Measurements from ENCODE around the gene TCF7L2. TPM values are rescaled to one million over a fixed set of nuclear protein-coding genes. Genes with fewer than 3 reads are reported as not detected.

The TCF7L2 gene
- total RNA-seq, 1 donor from 2014 or later, result 8.2 TPM

DNA sequence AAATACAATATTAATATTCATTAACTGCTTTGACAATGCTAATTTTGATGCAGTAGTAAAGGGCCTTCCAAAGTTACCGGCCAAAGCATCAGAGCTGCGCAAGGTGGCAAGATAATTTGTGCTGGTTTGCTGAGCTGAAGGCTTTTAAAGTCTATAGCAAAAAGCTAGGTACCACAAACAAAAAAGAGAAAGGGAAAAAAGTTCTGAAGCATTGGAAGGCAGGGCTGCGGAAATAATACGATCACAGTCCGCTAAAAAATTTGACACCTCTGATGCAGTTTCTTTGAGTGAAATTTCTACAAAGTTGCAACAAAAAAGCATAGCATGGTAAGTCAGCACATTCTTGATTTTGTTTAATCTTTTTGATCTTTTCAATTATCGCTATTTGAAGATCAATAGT, 175.6 kb downstream of the TCF7L2 start:
- no peak for DNase-seq (ENCODE audit: low spot score in 2 of 2)
- H3K4me1 ChIP-seq, result peaks cover 0 to 4% of the 10 kb centered on the region in 2 donors
- no peak overlapping the region for H3K4me3 ChIP-seq
- H3K27me3 ChIP-seq, result no peaks in the 10 kb centered on the region
- intact Hi-C loops (cut with DNase I), result loop anchor here (1.0 to 5.0 kb wide), 7 partner anchors 103 to 558 kb away; no protein-coding TSS in a partner anchor
- no peaks in the 10 kb centered on the region for H3K9me3 ChIP-seq
- H3K36me3 ChIP-seq, result no peaks in the 10 kb centered on the region
- TF ChIP-seq, protein P1, sequence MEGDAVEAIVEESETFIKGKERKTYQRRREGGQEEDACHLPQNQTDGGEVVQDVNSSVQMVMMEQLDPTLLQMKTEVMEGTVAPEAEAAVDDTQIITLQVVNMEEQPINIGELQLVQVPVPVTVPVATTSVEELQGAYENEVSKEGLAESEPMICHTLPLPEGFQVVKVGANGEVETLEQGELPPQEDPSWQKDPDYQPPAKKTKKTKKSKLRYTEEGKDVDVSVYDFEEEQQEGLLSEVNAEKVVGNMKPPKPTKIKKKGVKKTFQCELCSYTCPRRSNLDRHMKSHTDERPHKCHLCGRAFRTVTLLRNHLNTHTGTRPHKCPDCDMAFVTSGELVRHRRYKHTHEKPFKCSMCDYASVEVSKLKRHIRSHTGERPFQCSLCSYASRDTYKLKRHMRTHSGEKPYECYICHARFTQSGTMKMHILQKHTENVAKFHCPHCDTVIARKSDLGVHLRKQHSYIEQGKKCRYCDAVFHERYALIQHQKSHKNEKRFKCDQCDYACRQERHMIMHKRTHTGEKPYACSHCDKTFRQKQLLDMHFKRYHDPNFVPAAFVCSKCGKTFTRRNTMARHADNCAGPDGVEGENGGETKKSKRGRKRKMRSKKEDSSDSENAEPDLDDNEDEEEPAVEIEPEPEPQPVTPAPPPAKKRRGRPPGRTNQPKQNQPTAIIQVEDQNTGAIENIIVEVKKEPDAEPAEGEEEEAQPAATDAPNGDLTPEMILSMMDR (IDR thresholded peaks at IDR 0.05), result no peak
- H3K27ac ChIP-seq, result no peak overlapping the region

DNA sequence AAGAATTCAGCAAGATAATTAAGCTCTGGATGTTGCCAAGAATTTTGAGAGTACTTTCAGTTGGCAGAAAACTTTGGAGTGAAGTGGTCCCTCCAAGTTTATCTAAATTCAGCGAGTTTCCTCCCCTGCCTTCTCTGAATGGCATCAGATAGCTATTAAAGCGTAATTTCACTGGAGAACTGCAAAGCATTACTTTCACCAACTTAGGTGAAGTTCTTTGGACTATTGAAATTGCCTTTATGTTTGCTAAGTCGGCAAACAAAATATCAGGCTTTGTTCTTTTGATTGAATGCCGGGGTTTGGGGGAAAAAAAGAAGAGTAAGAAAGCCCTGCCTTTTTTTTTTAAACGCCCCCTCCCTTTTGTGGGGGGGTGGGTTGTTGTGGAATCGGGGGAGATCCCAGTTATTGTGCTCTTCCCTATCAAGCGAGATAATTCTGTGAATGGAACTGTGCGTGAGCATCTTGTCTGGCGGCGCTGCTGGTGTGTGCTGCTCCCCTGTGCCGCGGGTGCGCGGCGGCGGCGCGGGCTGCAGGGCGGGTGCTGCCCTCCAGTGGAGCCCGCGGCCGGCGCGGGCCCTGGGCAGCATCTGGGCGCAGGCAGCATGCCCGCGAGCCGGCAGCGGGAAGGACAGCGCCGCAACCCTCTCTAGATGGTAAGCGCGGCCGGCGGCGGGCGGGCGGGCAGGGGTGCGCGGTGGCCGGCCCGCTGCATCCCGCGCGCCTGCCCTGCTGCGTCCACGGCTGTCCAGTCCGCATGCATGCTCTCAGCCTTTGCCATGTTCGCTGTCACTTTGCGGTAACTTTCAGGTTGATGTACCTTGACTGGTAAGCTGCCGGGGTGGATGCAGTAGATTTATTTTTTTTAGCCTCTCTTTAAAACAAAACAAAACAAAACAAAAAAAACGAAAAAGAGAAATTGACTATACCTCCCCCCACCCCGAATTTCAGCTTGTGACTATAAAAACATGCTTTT, 176.5 kb downstream of the TCF7L2 start:
- TF ChIP-seq, protein P1 (IDR thresholded peaks at IDR 0.05), result peak; percentile 35 to 87 (median 36)
- intact Hi-C loops (cut with DNase I), result loop anchor here (1.0 to 5.0 kb wide), 7 partner anchors 104 to 559 kb away; no protein-coding TSS in a partner anchor
- H3K36me3 ChIP-seq, result no peaks in the 10 kb centered on the region
- no peak overlapping the region for H3K27ac ChIP-seq
- H3K27me3 ChIP-seq, result no peaks in the 10 kb centered on the region
- peak overlapping the region; percentile 55 to 61 for H3K4me3 ChIP-seq
- no peaks in the 10 kb centered on the region for H3K9me3 ChIP-seq
- H3K4me1 ChIP-seq, result peaks cover 0 to 6% of the 10 kb centered on the region in 2 donors
- peak in 1 of 2 donors; percentile 85 for DNase-seq (ENCODE audit: low spot score in 2 of 2)

DNA sequence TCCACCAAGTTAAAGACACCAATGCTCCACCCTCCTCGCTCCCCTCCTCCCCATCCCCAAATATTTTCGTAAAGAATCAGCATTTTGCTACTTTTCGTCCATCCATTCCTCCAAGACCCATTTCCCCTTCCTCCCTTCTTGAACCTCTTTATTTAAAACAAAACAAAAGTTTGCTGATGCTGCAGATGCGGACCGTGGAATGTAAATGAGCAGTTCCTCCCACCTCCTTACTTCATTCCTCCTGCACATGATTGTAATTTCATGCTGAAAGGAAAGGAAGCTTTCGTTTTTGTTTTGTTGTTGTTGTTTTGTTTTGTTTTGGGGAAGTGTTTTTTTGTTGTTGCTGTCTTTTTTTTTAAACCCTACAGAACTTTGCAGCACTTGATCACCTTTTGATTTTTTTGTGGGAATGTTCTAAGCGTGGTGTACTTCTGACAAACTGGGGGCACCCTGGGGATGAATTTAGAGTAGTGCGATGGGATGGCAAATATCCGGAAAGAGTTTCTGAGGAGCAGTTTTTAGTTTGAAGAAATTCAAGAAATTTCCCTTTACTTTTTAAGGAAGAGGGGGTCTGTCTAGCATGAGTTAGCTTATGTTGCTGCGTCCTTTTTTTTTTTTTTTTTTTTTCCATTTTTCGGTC, 177.3 kb downstream of the TCF7L2 start:
- intact Hi-C loops (cut with DNase I), result loop anchor here (2.0 to 5.0 kb wide), 6 partner anchors 105 to 560 kb away; no protein-coding TSS in a partner anchor
- Histone ChIP-seq H3K4me3 (peak overlapping the region in 1 of 2 donors; percentile 61), H3K27me3 (no peaks in the 10 kb centered on the region)

DNA sequence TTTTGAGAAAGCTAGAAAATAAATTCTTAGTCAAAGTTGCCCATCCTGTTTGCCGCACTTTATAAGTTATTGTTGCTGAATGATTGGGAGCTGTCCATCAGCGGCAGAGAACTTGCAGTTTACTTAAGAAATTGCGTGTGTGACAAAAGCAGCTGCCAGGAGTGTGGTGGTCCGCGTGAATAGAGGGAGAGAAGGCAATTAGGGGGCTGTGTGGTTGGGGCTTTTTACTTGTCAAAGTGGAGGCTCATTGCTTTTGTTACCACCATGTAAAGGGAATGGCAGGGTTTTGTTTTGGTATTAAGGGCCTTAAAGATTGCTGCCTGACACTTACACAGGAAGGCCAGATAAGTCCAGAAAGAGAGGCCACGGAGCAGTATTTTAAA, 177.8 kb downstream of the TCF7L2 start:
- Histone ChIP-seq H3K27ac (no peak overlapping the region), H3K4me1 (peaks cover 0 to 6% of the 10 kb centered on the region in 2 donors), H3K9me3 (no peaks in the 10 kb centered on the region), H3K4me3 (no peak overlapping the region), H3K27me3 (no peaks in the 10 kb centered on the region), H3K36me3 (no peaks in the 10 kb centered on the region)
- TF ChIP-seq, protein P1 (IDR thresholded peaks at IDR 0.05), result no peak
- no peak for DNase-seq (ENCODE audit: low spot score in 2 of 2)
- intact Hi-C loops (cut with DNase I), result loop anchor here (2.0 to 5.0 kb wide), 6 partner anchors 106 to 561 kb away; no protein-coding TSS in a partner anchor

More for the DNA sequence above, 177.3 kb downstream of the TCF7L2 start:
- peaks cover 0 to 6% of the 10 kb centered on the region in 2 donors for H3K4me1 ChIP-seq
- H3K9me3 ChIP-seq, result no peaks in the 10 kb centered on the region
- no peaks in the 10 kb centered on the region for H3K36me3 ChIP-seq
- TF ChIP-seq, protein P1 (IDR thresholded peaks at IDR 0.05), result no peak
- DNase-seq (ENCODE audit: low spot score in 2 of 2), result no peak
- H3K27ac ChIP-seq, result no peak overlapping the region

DNA sequence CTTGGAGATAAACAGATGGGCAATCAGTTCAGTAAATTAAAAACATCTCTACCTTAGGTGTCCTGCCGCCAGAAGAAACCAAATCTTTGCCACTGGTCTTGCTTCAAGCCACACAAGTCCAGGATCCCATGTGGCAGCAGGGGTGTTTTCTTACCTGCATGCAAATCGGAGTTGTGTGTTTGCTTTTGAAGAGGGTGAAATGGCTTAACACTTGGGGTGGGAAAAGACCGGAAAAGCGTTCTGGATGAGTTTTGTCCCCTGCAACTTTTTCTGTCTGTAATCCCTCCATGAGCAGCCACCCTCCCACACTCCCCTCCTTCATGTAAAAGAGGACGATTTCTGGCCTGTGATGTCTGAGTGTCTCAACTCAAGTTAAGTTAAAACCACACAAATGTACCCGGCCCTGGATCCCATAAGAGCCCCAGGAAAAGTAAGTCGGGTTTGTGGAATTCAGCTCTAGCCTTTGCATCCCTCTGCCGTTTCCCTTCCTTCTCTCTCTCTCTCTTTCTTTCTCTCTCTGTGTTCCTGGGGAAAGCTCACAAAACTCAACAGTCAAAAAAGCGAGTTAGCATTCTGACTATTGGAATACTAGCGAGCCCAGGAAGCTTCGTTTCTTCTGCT, 178.5 kb downstream of the TCF7L2 start:
- H3K4me1 ChIP-seq, result peaks cover 0 to 6% of the 10 kb centered on the region in 2 donors
- intact Hi-C loops (cut with DNase I), result loop anchor here (5.0 kb wide), 4 partner anchors 106 to 561 kb away; no protein-coding TSS in a partner anchor

More for the DNA sequence above, 178.5 kb downstream of the TCF7L2 start:
- no peak overlapping the region for H3K27ac ChIP-seq
- H3K4me3 ChIP-seq, result no peak overlapping the region
- TF ChIP-seq, protein P1 (IDR thresholded peaks at IDR 0.05), result no peak
- no peak for DNase-seq (ENCODE audit: low spot score in 2 of 2)
- no peaks in the 10 kb centered on the region for H3K9me3 ChIP-seq
- H3K27me3 ChIP-seq, result no peaks in the 10 kb centered on the region
- H3K36me3 ChIP-seq, result no peaks in the 10 kb centered on the region
